ENCODE measurements around the gene ITFG2.
A peak's percentile ranks its signal among the peaks of the same experiment; 100 is the strongest.

The ITFG2 gene

GRCh38 chr12:2795291-2796186 is 16.9 kb upstream of the ITFG2 start:
- peak; percentile 43 for DNase-seq

GRCh38 chr12:2796187-2796666 is 16.2 kb upstream of the ITFG2 start:
- no peak for DNase-seq

- DNase-seq: no peak
These were observed 14.6 kb upstream of the ITFG2 start for GRCh38 chr12:2797721-2798418.

GRCh38 chr12:2800046-2800570 is 12.4 kb upstream of the ITFG2 start:
- DNase-seq: no peak

- no peak for DNase-seq
These were observed 11.3 kb upstream of the ITFG2 start for GRCh38 chr12:2801044-2801783.

- no peak for DNase-seq
These were observed 8.7 kb upstream of the ITFG2 start for GRCh38 chr12:2803635-2804392.

GRCh38 chr12:2804393-2805142 is 7.9 kb upstream of the ITFG2 start:
- DNase-seq: peak; percentile 26

- no peak for DNase-seq
These were observed 7.3 kb upstream of the ITFG2 start for GRCh38 chr12:2805143-2805520.

- DNase-seq: no peak
These were observed 5.8 kb upstream of the ITFG2 start for GRCh38 chr12:2806700-2807099.

- peak; percentile 60 for DNase-seq
These were observed 667 bp upstream of the ITFG2 start for GRCh38 chr12:2811801-2812200.

GRCh38 chr12:2813214-2814185 is 1.0 kb downstream of the ITFG2 start:
- DNase-seq: peak; percentile 77

GRCh38 chr12:2819810-2820209 is 7.3 kb downstream of the ITFG2 start:
- no peak for DNase-seq

GRCh38 chr12:2820432-2820831 is 8.0 kb downstream of the ITFG2 start:
- DNase-seq: no peak

GRCh38 chr12:2823483-2823882 is 11.0 kb downstream of the ITFG2 start:
- no peak for DNase-seq

- no peak for DNase-seq
These were observed 12.1 kb downstream of the ITFG2 start for GRCh38 chr12:2824541-2824940.

- no peak for DNase-seq
These were observed 12.7 kb downstream of the ITFG2 start for GRCh38 chr12:2825132-2825531.

- DNase-seq: no peak
These were observed 13.6 kb downstream of the ITFG2 start for GRCh38 chr12:2826036-2826435.

- no peak for DNase-seq
These were observed 14.4 kb downstream of the ITFG2 start for GRCh38 chr12:2826721-2827515.

GRCh38 chr12:2829275-2829674 is 16.8 kb downstream of the ITFG2 start:
- no peak for DNase-seq

All from NCI-H2171 treated with DMSO at 0.1 percent for 48 hours (cell line).